ENCODE data around the gene FXYD6. TPM values are rescaled to one million over a fixed set of nuclear protein-coding genes. Genes with fewer than 3 reads are reported as not detected.

The FXYD6 gene
- polyA plus RNA-seq, 4 donors = 144 to 149 (median 147) TPM

DNA sequence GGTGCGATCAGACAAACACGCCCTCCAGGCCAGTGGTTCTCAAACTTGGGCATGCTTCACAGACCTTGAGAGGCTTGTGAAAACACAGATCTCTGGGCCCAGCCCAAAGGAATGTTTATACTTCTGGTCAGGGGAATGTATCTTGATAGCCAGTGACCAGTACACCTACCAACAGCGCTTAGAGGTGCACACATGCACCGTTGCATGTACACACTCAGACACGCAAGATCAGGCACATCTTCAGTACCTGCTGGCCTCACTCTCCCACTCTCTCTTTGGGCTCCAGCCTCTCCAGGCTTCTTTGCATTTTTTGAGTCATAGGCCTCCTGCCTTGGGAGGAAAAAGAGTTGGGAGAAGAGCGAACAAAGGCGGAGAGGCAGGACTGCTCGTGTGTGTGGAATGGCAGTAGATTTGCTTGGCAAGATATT lies 11.7 kb upstream of the FXYD6 start:
- DNase-seq (ENCODE audit: low read depth in 4 of 4, low spot score in 3 of 4) = no peak

DNA sequence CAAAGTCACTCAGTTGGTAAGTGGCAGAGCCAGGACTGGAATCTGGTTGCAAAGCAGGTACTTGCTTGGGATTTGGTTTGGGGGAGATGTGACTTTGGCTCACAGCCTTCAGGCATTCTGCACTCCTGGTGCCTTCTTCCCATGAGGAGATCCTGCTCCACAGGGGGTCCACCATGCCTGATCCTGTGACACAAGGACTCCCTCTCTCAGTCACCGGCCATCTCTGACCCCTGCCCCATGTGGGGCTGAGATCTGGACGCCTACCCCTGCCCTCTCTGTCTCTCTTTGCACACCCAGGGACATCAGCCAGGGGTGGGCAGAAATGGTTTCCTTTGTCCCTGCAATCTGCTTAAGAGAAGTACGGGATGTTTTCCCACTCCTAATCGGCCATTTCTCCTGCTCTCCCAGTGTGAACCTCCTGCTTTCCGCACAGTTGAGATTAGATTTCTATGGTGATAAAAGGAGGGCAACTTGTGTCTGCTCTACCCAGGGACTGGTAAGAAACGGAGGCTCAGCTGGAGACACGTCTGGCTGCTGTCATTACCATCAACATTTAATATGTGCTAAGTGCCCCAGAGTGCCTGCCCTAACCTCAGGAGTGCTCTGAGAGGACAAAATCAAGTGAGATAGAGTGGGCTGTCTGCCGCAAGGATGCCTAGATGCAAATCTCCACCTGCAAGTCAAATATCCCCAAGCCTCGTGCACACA lies 11.1 kb upstream of the FXYD6 start:
- no peak for DNase-seq (ENCODE audit: low read depth in 4 of 4, low spot score in 3 of 4)

DNA sequence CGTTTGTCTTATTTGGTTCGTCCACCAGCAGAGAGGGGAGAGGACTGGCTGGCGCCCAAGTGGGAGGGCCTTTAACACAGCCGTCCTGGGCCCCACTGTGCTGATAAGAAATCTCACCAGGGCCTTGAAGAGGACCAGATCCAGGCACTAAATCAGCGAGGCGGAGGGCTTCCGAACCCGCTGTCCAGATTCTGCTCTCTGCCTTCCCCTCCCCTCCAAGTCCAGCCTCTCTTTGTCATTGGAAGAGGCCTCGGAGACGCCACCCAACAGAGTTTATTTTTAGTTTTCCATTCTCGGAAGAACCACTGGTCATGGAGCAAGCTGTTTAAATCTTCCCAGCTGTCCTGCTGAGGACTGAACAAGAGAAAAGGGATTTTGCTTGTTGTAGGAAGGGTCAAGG lies 9.3 kb upstream of the FXYD6 start:
- DNase-seq (ENCODE audit: low read depth in 4 of 4, low spot score in 3 of 4) = peak in 3 of 4 donors; percentile 66 to 69 (median 67)

DNA sequence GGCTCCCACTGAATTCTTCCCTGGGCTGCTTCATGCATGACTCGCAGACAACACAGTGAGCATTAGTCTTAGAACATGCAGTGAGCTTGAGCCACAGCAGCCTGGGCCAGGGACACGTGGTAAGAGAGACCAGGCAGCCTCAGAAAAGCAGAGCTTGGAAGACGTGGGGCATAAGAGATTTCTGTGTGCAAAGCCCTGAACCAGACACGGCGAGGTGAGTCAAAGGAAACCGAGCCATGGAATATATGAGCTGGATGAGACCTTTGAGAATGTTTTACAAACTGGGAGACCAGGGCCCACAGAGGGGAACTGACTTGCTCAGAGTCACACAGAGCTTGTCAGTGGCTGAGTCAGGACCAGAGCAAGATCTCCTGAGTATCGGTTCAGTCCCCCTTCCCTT lies 8.5 kb upstream of the FXYD6 start:
- no peak for DNase-seq (ENCODE audit: low read depth in 4 of 4, low spot score in 3 of 4)

GRCh38 chr11:117883063-117883462 lies 6.6 kb upstream of the FXYD6 start:
- no peak for DNase-seq (ENCODE audit: low read depth in 4 of 4, low spot score in 3 of 4)

DNA sequence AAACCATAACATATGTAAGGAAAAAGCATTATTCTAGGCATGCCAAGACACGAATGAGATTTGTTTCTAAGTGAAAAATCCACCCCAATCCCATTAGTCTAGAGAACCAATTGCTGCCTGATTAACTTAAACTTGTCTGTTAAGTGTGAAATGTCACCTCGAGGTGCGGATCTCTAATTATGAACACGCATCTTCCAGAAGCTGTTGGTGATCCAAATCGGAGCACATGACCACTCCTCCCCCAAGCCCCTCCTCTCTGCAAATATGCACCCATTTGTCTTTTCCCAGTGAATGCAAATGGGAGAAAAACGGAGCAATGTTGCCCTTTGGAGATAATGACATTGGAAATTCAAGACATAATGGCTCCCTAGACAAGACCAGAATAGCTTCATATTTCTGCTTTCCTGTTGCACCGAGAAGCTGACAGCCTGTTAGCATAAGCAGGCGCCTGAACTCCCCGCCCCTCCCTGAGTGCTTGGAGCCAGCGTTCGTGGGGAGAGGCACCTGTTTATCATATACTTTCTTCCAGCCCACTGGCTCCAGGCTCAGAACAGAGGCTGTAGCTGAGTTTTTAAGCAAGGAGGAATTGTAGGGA lies 6.0 kb upstream of the FXYD6 start:
- DNase-seq (ENCODE audit: low read depth in 4 of 4, low spot score in 3 of 4) = no peak

DNA sequence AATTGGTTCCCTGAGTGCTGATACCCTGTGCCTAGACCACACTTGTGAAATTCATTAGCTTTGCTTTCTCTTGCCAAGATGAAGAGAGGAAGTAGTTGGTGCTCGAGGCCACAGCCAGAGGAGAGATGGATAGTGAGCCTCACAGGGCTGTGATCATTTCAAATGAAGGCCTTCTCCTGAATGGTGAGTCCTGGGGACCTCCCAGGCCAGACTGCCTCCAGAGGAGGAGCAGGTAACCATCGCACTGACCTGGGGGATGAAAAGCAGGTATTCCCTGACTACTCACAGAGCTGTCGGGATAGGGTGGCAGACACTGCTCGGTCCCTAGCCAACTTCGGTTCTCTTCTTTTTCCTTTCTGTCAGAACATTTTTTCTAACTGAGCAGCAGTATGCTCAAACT lies 4.8 kb upstream of the FXYD6 start:
- no peak for DNase-seq (ENCODE audit: low read depth in 4 of 4, low spot score in 3 of 4)

DNA sequence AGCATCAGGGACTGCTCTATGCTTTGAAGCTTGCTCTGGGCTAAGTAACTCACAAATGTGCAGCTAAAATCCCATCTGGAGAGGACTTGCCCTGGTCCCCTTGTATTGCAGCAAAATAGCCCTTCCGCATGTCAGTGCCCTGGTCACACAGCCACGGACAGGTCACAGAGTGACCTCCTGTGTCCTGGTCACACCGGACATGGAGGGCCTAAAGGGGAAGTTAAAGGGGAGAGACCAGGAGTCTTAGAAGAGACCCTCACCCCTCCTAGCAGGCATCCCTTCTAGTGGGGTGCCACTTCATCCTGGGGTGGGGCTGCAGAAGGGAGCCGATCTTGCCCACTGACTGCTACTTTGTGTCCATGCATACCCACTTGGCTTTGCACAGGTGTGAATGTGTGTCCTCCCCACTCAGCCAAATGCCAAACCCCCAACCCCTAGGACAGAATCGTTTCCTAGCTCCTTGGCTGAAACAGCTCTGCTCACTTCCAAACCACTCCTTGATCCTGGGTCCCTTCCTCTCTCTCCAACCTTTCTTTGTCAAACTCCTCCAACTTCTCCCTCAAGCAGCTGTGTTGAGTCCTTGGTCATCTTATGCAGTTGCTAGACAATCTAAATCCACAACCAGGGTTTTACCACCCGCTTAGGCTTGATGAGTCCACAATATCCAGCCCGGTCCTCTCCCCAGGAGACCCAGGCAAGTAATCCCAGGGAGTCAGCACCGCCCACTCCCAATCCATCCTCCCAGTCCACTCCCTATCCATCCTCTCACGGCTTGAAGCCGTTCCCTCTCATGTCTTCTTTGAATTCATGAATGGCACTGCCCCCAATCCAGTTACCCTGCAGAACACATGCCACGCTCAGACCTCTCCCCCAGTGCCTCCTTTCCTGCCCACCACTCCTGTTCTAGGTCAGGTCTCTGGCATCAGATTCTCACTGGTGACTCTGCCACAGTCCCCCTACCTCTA lies 3.3 kb upstream of the FXYD6 start:
- DNase-seq (ENCODE audit: low read depth in 4 of 4, low spot score in 3 of 4) = no peak

GRCh38 chr11:117878939-117879475 lies 2.5 kb upstream of the FXYD6 start:
- no peak for DNase-seq (ENCODE audit: low read depth in 4 of 4, low spot score in 3 of 4)

GRCh38 chr11:117878314-117878938 lies 2.0 kb upstream of the FXYD6 start:
- DNase-seq (ENCODE audit: low read depth in 4 of 4, low spot score in 3 of 4) = no peak

GRCh38 chr11:117877120-117877784 lies 794 bp upstream of the FXYD6 start:
- no peak for DNase-seq (ENCODE audit: low read depth in 4 of 4, low spot score in 3 of 4)

DNA sequence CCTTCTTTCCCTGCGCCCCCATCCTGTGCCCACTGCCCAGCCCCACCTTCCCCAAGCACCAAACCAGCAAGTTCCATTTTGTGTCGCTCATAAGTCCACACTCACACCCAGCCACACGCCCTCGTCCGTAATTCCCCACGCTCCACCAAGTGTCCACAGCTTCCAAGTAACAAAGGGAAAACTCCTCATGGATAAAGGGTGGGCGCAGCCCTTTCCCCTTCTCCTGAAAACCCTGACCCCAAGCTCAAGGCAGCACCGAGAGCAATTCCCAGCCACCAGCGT lies 458 bp downstream of the FXYD6 start:
- DNase-seq (ENCODE audit: low read depth in 4 of 4, low spot score in 3 of 4) = no peak

GRCh38 chr11:117875382-117876058 lies 938 bp downstream of the FXYD6 start:
- DNase-seq (ENCODE audit: low read depth in 4 of 4, low spot score in 3 of 4) = no peak

DNA sequence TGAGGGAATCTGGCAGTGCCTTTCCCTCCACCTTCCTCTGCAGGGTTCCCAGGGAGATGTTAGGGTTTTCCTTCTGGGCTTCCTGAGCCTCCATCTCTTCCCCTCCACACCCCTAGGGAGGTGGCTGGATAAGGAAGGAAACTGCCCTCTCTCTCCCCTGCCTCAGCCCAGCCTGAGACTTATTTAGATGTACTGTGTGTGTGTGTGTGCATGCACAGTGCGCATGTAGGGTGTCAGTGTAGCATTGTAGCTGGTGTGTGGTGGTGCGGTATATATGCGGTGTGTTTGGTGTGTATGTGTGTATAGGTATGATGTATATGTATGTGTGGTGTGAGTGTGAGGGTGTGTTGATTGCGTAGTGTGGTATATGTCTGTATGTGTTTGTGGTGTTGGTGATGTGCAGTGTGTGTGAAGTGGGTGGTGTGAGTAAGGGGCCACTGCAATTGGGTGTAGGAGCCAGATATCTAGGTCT lies 1.5 kb downstream of the FXYD6 start:
- no peak for DNase-seq (ENCODE audit: low read depth in 4 of 4, low spot score in 3 of 4)

GRCh38 chr11:117874253-117874909 lies 2.1 kb downstream of the FXYD6 start:
- DNase-seq (ENCODE audit: low read depth in 4 of 4, low spot score in 3 of 4) = no peak

DNA sequence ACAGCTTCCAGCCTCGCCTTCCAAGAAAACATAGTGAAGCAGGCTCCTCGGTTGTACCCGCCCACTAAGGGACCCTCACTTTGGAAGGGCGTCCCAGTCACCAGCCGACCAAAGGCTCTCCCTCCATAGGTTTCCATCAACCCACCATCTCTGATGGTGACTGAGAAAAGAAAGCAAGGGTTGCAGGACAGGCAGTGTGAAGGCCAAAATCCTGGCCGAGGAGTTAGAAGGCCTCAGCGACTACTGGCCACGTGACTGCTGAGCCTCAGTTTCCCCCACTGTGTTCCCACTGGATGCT lies 2.7 kb downstream of the FXYD6 start:
- DNase-seq (ENCODE audit: low read depth in 4 of 4, low spot score in 3 of 4) = no peak

GRCh38 chr11:117872975-117873827 lies 3.3 kb downstream of the FXYD6 start:
- DNase-seq (ENCODE audit: low read depth in 4 of 4, low spot score in 3 of 4) = no peak

DNA sequence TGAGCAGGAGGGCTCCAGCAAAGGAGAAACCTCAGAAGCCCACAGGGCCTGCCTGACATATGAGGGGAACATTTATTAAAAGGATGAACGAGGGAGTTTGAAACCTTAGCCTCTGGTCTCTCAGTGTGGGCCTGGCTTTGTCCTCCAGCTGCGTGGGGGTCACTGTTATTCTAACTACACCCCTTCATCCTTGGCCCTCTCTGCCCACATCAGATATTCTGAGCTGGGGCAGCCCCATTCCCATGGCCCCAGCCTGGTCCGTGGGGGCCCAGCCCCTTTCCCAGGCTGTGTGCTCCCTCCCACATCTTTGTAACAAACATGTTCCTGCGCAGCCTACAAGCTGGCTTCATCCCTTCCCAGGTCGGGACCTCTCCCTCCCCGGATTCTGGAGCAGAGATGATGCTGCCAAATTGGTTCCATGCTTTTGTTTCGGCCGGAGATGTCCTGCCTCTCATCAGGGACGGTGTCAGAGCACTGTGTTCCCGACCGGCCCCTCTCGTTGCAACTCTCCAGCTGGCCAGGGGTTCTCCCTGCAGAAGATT lies 4.0 kb downstream of the FXYD6 start:
- DNase-seq (ENCODE audit: low read depth in 4 of 4, low spot score in 3 of 4) = no peak
